Measurements from ENCODE around the gene CEP135. TPM values are rescaled to one million over a fixed set of nuclear protein-coding genes. Genes with fewer than 3 reads are reported as not detected.
"Not testable (repeated sequence)": the region's sequence is repeated elsewhere in the genome, so short reads cannot be mapped to it uniquely, and the experiment has no call there.

CEP135 gene
- total and polyA plus RNA-seq, 4 donors = 2.2 to 23.0 (median 5.1) TPM

GRCh38 chr4:56062526-56063145 lies 113.9 kb downstream of the CEP135 start:
- no peaks in the 10 kb centered on the region for H3K36me3 ChIP-seq (ENCODE audit: control insufficient read depth in 4 of 4, insufficient read depth in 4 of 4, low read length in 4 of 4)
- no peak overlapping the region for H3K27ac ChIP-seq (ENCODE audit: low read depth in 1 of 2, low read length in 1 of 2)
- peaks cover 0 to 3% (median 0%) of the 10 kb centered on the region in 5 donors for H3K4me1 ChIP-seq (ENCODE audit: control insufficient read depth in 5 of 5, insufficient read depth in 5 of 5, low read length in 5 of 5)
- ATAC-seq (ENCODE audit: insufficient read depth, low FRiP score) = no peak
- no peaks in the 10 kb centered on the region for H3K27me3 ChIP-seq (ENCODE audit: control insufficient read depth in 3 of 3, insufficient read depth in 3 of 3, low read length in 2 of 3)
- WGBS, 2 donors = 65 to 74% methylated on average over 4 of the region's 4 CpGs
- no peak for DNase-seq
- no peaks in the 10 kb centered on the region for H3K9me3 ChIP-seq (ENCODE audit: control insufficient read depth in 4 of 4, insufficient read depth in 3 of 4, low read length in 3 of 4)
- no peak overlapping the region for H3K9ac ChIP-seq (ENCODE audit: insufficient read depth in 1 of 2, low read length in 2 of 2)
- TF ChIP-seq CTCF (IDR thresholded peaks at IDR 0.05; ENCODE audit: control extremely low read depth, extremely low read depth) = no peak
- no peak overlapping the region for H3K4me3 ChIP-seq

GRCh38 chr4:56066493-56066892 lies 117.7 kb downstream of the CEP135 start:
- Histone ChIP-seq H3K27ac (ENCODE audit: low read depth in 1 of 2, low read length in 1 of 2) (no peak overlapping the region), H3K4me3 (no peak overlapping the region), H3K9me3 (ENCODE audit: control insufficient read depth in 4 of 4, insufficient read depth in 3 of 4, low read length in 3 of 4) (peaks cover 0 to 3% (median 0%) of the 10 kb centered on the region in 4 donors), H3K36me3 (ENCODE audit: control insufficient read depth in 4 of 4, insufficient read depth in 4 of 4, low read length in 4 of 4) (no peaks in the 10 kb centered on the region), H3K4me1 (ENCODE audit: control insufficient read depth in 5 of 5, insufficient read depth in 5 of 5, low read length in 5 of 5) (peaks cover 0 to 3% (median 0%) of the 10 kb centered on the region in 5 donors), H3K9ac (ENCODE audit: insufficient read depth in 1 of 2, low read length in 2 of 2) (no peak overlapping the region), H3K27me3 (ENCODE audit: control insufficient read depth in 3 of 3, insufficient read depth in 3 of 3, low read length in 2 of 3) (no peaks in the 10 kb centered on the region)
- 93 to 97% methylated on average over 2 of the region's 2 CpGs for WGBS, 2 donors
- no peak for TF ChIP-seq CTCF (IDR thresholded peaks at IDR 0.05; ENCODE audit: control extremely low read depth, extremely low read depth)
- ATAC-seq (ENCODE audit: insufficient read depth, low FRiP score) (no peak), DNase-seq (no peak)

- Histone ChIP-seq H3K4me1 (ENCODE audit: control insufficient read depth in 5 of 5, insufficient read depth in 5 of 5, low read length in 5 of 5) (peaks cover 0 to 2% (median 0%) of the 10 kb centered on the region in 5 donors), H3K4me3 (no peak overlapping the region), H3K27me3 (ENCODE audit: control insufficient read depth in 3 of 3, insufficient read depth in 3 of 3, low read length in 2 of 3) (no peaks in the 10 kb centered on the region), H3K36me3 (ENCODE audit: control insufficient read depth in 4 of 4, insufficient read depth in 4 of 4, low read length in 4 of 4) (no peaks in the 10 kb centered on the region), H3K27ac (ENCODE audit: low read depth in 1 of 2, low read length in 1 of 2) (no peak overlapping the region), H3K9me3 (ENCODE audit: control insufficient read depth in 4 of 4, insufficient read depth in 3 of 4, low read length in 3 of 4) (peaks cover 0 to 3% (median 0%) of the 10 kb centered on the region in 4 donors), H3K9ac (ENCODE audit: insufficient read depth in 1 of 2, low read length in 2 of 2) (no peak overlapping the region)
- no peak for TF ChIP-seq CTCF (IDR thresholded peaks at IDR 0.05; ENCODE audit: control extremely low read depth, extremely low read depth)
- no peak for DNase-seq
- no peak for ATAC-seq (ENCODE audit: insufficient read depth, low FRiP score)
- 80 to 94% methylated on average over 6 of the region's 6 CpGs for WGBS, 2 donors
These were observed 119.1 kb downstream of the CEP135 start for GRCh38 chr4:56067826-56068225.

- H3K27ac ChIP-seq (ENCODE audit: low read depth in 1 of 2, low read length in 1 of 2); DNase-seq; H3K4me3 ChIP-seq; H3K36me3 ChIP-seq (ENCODE audit: control insufficient read depth in 4 of 4, insufficient read depth in 4 of 4, low read length in 4 of 4); H3K27me3 ChIP-seq (ENCODE audit: control insufficient read depth in 3 of 3, insufficient read depth in 3 of 3, low read length in 2 of 3); H3K4me1 ChIP-seq (ENCODE audit: control insufficient read depth in 5 of 5, insufficient read depth in 5 of 5, low read length in 5 of 5); H3K9me3 ChIP-seq (ENCODE audit: control insufficient read depth in 4 of 4, insufficient read depth in 3 of 4, low read length in 3 of 4); ATAC-seq (ENCODE audit: insufficient read depth, low FRiP score); H3K9ac ChIP-seq (ENCODE audit: insufficient read depth in 1 of 2, low read length in 2 of 2): not testable (repeated sequence)
- 88 to 89% methylated on average over 3 of the region's 3 CpGs for WGBS, 2 donors
These were observed 124.0 kb downstream of the CEP135 start for GRCh38 chr4:56072730-56073129.
